HG03196 (cell line): ENCODE data around the gene FAM161A.

Experiments
- ATAC-seq: cut with Tn5 transposase; IDR thresholded peaks from one replicate; pipeline ENCODE4 v1.9.1; 2021; ENCODE audit not compliant: unreplicated experiment

FAM161A gene

DNA sequence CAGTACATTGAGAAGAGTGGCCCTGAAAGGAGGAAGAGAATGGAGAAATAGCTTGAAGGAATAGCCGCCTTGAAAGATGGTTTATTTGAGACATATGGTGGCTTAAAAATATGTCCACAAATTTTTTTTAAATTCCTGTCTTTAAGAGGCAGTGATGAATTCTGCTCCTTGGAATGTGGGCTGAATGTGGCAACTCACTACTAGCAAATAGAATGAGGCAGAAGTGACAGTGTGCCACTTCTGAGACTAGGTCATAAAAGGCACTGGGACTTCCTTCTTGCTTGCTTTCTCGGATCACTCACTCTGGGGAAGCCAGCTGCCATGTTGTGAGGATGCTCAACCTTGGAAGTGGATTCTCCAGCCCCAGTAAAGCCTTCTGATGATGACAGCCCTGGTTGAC, 67.0 kb downstream of the FAM161A start:
- ATAC-seq = no peak

GRCh38 chr2:61785583-61785982, 68.3 kb downstream of the FAM161A start:
- ATAC-seq = no peak

DNA sequence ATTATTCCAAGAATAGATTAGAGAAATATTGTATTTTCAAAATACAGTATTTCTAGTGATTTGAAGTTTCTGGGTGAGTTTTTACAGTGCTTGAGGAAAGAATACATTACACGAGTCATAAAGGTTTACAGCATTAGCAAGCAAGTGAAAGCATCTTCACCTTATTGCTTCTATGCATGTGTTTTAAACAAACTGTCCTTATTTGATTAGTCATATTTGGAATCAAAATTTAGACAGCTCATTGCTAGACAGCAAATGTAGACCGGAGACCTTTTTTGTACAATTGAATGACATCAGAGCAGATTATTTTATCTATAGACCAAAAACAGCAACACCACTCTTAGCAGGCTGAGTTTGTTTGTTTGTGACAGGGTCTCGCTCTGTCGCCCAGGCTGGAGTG, 69.2 kb downstream of the FAM161A start:
- ATAC-seq = no peak

DNA sequence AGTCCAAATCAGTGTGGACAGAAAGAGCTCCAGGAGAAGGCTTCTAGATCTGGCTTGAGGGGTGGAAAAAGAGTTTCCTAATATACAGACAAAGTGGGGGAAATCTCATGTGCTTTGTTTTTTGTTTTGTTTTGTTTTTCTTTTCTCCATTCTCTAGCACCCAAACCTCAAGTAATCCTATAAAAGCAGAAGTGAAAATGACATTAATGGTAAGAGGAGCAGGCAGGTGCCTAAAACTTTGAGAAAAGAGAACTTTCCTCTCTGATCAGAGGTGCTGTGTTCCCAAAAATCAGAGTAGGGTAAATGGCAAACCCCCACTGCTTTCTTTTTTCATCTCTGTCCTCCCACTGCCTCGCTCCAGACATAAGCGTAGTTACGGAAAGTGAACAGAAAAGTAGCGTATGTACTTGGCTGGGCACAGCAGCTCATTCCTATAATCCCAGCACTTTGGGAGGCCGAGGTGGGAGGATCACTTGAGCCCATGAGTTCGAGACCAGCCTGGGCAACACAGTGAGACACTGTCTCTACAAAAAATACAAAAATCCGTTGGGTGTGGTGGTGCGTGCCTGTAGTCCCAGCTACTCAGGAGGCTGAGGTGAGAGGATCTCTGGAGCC, 77.8 kb downstream of the FAM161A start:
- ATAC-seq = peak; percentile 79
